NCI-H345 treated with DMSO at 0.1 percent for 48 hours (cell line): ENCODE results near the gene RIN3.

ENCODE experiments used
- DNase-seq: peaks from one replicate; lab custom pipeline; 2025; ENCODE audit not compliant: unreplicated experiment; lab: John Stamatoyannopoulos, UW

The RIN3 gene

GRCh38 chr14:92685784-92686355 lies 172.3 kb downstream of the RIN3 start:
- no peak for DNase-seq

GRCh38 chr14:92686411-92686899 lies 172.9 kb downstream of the RIN3 start:
- DNase-seq, result no peak

GRCh38 chr14:92686900-92687427 lies 173.4 kb downstream of the RIN3 start:
- peak; percentile 48 for DNase-seq

GRCh38 chr14:92687681-92688433 lies 174.3 kb downstream of the RIN3 start:
- peak; percentile 38 for DNase-seq

GRCh38 chr14:92688434-92689375 lies 175.1 kb downstream of the RIN3 start:
- DNase-seq, result no peak

GRCh38 chr14:92690171-92691011 lies 176.8 kb downstream of the RIN3 start:
- peak; percentile 38 for DNase-seq

- peak; percentile 95 for DNase-seq
These were observed 179.2 kb downstream of the RIN3 start for GRCh38 chr14:92692822-92693226.

- DNase-seq, result peak; percentile 98
These were observed 180.6 kb downstream of the RIN3 start for GRCh38 chr14:92693998-92694795.

GRCh38 chr14:92694807-92695206 lies 181.2 kb downstream of the RIN3 start:
- DNase-seq, result no peak

- DNase-seq, result no peak
These were observed 182.0 kb downstream of the RIN3 start for GRCh38 chr14:92695562-92695961.

- DNase-seq, result no peak
These were observed 182.8 kb downstream of the RIN3 start for GRCh38 chr14:92696366-92696765.

- no peak for DNase-seq
These were observed 184.8 kb downstream of the RIN3 start for GRCh38 chr14:92698393-92698792.

GRCh38 chr14:92701826-92702225 lies 188.2 kb downstream of the RIN3 start:
- no peak for DNase-seq

- DNase-seq, result no peak
These were observed 188.9 kb downstream of the RIN3 start for GRCh38 chr14:92702441-92702918.

GRCh38 chr14:92703516-92703915 lies 189.9 kb downstream of the RIN3 start:
- DNase-seq, result no peak

GRCh38 chr14:92704036-92704804 lies 190.6 kb downstream of the RIN3 start:
- no peak for DNase-seq

GRCh38 chr14:92704821-92705220 lies 191.2 kb downstream of the RIN3 start:
- DNase-seq, result no peak

GRCh38 chr14:92706386-92706785 lies 192.8 kb downstream of the RIN3 start:
- no peak for DNase-seq
